Measurements from ENCODE around the gene ASIC5. TPM values are rescaled to one million over a fixed set of nuclear protein-coding genes. Genes with fewer than 3 reads are reported as not detected.

Gene ASIC5
- total RNA-seq, 2 donors from 2014 or later, result 0.15 TPM; not detected in 1

GRCh38 chr4:155795991-155796390 is 70.1 kb downstream of the ASIC5 start:
- Histone ChIP-seq H3K27me3 (no peaks in the 10 kb centered on the region), H3K27ac (no peak overlapping the region), H3K36me3 (no peaks in the 10 kb centered on the region), H3K4me3 (no peak overlapping the region), H3K4me1 (no peaks in the 10 kb centered on the region), H3K9ac (ENCODE audit: low read depth in 2 of 2, low read length in 2 of 2) (no peak overlapping the region), H3K9me3 (no peaks in the 10 kb centered on the region)
- TF ChIP-seq CTCF (IDR thresholded peaks at IDR 0.05), result peak; percentile 20
- intact Hi-C loops (cut with DNase I), result no loop called here
- DNase-seq, result no peak

- intact Hi-C loops (cut with DNase I), result no loop called here
- Histone ChIP-seq H3K27ac (no peak overlapping the region), H3K27me3 (no peaks in the 10 kb centered on the region), H3K4me3 (no peak overlapping the region), H3K36me3 (no peaks in the 10 kb centered on the region), H3K9ac (ENCODE audit: low read depth in 2 of 2, low read length in 2 of 2) (no peak overlapping the region), H3K9me3 (no peaks in the 10 kb centered on the region), H3K4me1 (no peaks in the 10 kb centered on the region)
- DNase-seq, result no peak
- no peak for TF ChIP-seq CTCF (IDR thresholded peaks at IDR 0.05)
Observed at GRCh38 chr4:155794589-155795236, 71.4 kb downstream of the ASIC5 start.

- no peaks in the 10 kb centered on the region for H3K36me3 ChIP-seq
- DNase-seq, result no peak
- no peak overlapping the region for H3K9ac ChIP-seq (ENCODE audit: low read depth in 2 of 2, low read length in 2 of 2)
- no peak overlapping the region for H3K27ac ChIP-seq
- intact Hi-C loops (cut with DNase I), result loop anchor here (5.0 kb wide), 1 partner anchor 348 kb away; no protein-coding TSS in a partner anchor
- no peak for TF ChIP-seq CTCF (IDR thresholded peaks at IDR 0.05)
- no peak overlapping the region for H3K4me3 ChIP-seq
- H3K27me3 ChIP-seq, result no peaks in the 10 kb centered on the region
- H3K9me3 ChIP-seq, result no peaks in the 10 kb centered on the region
- no peaks in the 10 kb centered on the region for H3K4me1 ChIP-seq
Observed at GRCh38 chr4:155789982-155790381, 76.1 kb downstream of the ASIC5 start.

- Histone ChIP-seq H3K9me3 (no peaks in the 10 kb centered on the region), H3K9ac (ENCODE audit: low read depth in 2 of 2, low read length in 2 of 2) (no peak overlapping the region), H3K36me3 (no peaks in the 10 kb centered on the region), H3K27ac (no peak overlapping the region), H3K4me3 (no peak overlapping the region), H3K4me1 (no peaks in the 10 kb centered on the region), H3K27me3 (no peaks in the 10 kb centered on the region)
- DNase-seq, result no peak
- TF ChIP-seq CTCF (IDR thresholded peaks at IDR 0.05), result no peak
- intact Hi-C loops (cut with DNase I), result loop anchor here (5.0 kb wide), 1 partner anchor 347 kb away; no protein-coding TSS in a partner anchor
Observed at GRCh38 chr4:155789391-155789790, 76.7 kb downstream of the ASIC5 start.

GRCh38 chr4:155787113-155787710 is 78.9 kb downstream of the ASIC5 start:
- Histone ChIP-seq H3K27ac (no peak overlapping the region), H3K4me3 (no peak overlapping the region), H3K36me3 (no peaks in the 10 kb centered on the region), H3K9me3 (no peaks in the 10 kb centered on the region), H3K9ac (ENCODE audit: low read depth in 2 of 2, low read length in 2 of 2) (no peak overlapping the region), H3K4me1 (no peaks in the 10 kb centered on the region), H3K27me3 (no peaks in the 10 kb centered on the region)
- DNase-seq, result no peak
- peak; percentile 40 for TF ChIP-seq CTCF (IDR thresholded peaks at IDR 0.05)
- intact Hi-C loops (cut with DNase I), result loop anchor here (5.0 kb wide), 1 partner anchor 345 kb away; no protein-coding TSS in a partner anchor
